GM20000 (cell line): ENCODE data around the gene METTL24.

Source experiments
- DNase-seq: peaks from one replicate; pipeline ENCODE4 v3.0.0; 2012; ENCODE audit warnings: low spot score
- CTCF ChIP-seq: IDR thresholded peaks from 2 replicates; pipeline ENCODE4 v1.5.1; 2012; ENCODE audit warnings: mild to moderate bottlenecking, control low read depth; ENCODE audit errors: extremely low read depth, missing control alignments

The METTL24 gene

GRCh38 chr6:110334423-110335180 is 23.5 kb downstream of the METTL24 start:
- no peak for DNase-seq
- no peak for TF ChIP-seq CTCF

GRCh38 chr6:110332281-110332680 is 25.9 kb downstream of the METTL24 start:
- DNase-seq = no peak
- no peak for TF ChIP-seq CTCF

- no peak for DNase-seq
- no peak for TF ChIP-seq CTCF
These were observed 26.3 kb downstream of the METTL24 start for GRCh38 chr6:110331816-110332215.

GRCh38 chr6:110331390-110331789 is 26.8 kb downstream of the METTL24 start:
- TF ChIP-seq CTCF = no peak
- no peak for DNase-seq

- TF ChIP-seq CTCF = no peak
- DNase-seq = no peak
These were observed 28.3 kb downstream of the METTL24 start for GRCh38 chr6:110329714-110330436.

GRCh38 chr6:110329348-110329713 is 28.8 kb downstream of the METTL24 start:
- no peak for DNase-seq

More at GRCh38 chr6:110329348-110329713, 28.8 kb downstream of the METTL24 start:
- no peak for TF ChIP-seq CTCF
